ENCODE results near the gene TOP3B.

GRCh38 chr22:21992593-21993237 is 10.1 kb upstream of the TOP3B start:
- TF ChIP-seq POLR2AphosphoS5 (IDR thresholded peaks at IDR 0.05; ENCODE audit: low read depth, low read length) (no peak), TAF1 (IDR thresholded peaks at IDR 0.05; ENCODE audit: borderline replicate concordance, insufficient read depth, low read length) (no peak)
